Hepatocyte (in vitro differentiated cells): ENCODE measurements around the gene CHRNA4. TPM values are rescaled to one million over a fixed set of nuclear protein-coding genes. Genes with fewer than 3 reads are reported as not detected.

ENCODE experiments used
- DNase-seq: peaks from one replicate; pipeline ENCODE4 v3.0.0-alpha.2; 2016; ENCODE audit warnings: low spot score
- H2AFZ ChIP-seq: fragments of 200-600 bp; sonication (generic); 2 replicates; pipeline ENCODE4 v1.6.0; 2016; ENCODE audit warnings: antibody characterized with exemption, mild to moderate bottlenecking
- H3K27ac ChIP-seq: fragments of 200-600 bp; sonication (generic); 2 replicates; pipeline ENCODE4 v1.5.1; 2016; ENCODE audit warnings: mild to moderate bottlenecking
- H3K27me3 ChIP-seq: fragments of 200-600 bp; sonication (generic); 2 replicates; pipeline ENCODE4 v1.6.1; 2016
- H3K36me3 ChIP-seq: fragments of 200-600 bp; sonication (generic); replicated peaks from 2 replicates; pipeline ENCODE4 v1.5.1; 2016; ENCODE audit warnings: low read depth; ENCODE audit not compliant: insufficient read depth
- H3K4me1 ChIP-seq: fragments of 200-600 bp; sonication (generic); 2 replicates; pipeline ENCODE4 v1.5.1; 2016; ENCODE audit warnings: mild to moderate bottlenecking, moderate library complexity; ENCODE audit not compliant: insufficient read depth
- H3K4me2 ChIP-seq: fragments of 200-600 bp; sonication (generic); 2 replicates; pipeline ENCODE4 v1.6.0; 2016
- H3K4me3 ChIP-seq: fragments of 200-600 bp; sonication (generic); 2 replicates; pipeline ENCODE4 v1.5.1; 2016; ENCODE audit warnings: mild to moderate bottlenecking
- H3K79me2 ChIP-seq: fragments of 200-600 bp; sonication (generic); 2 replicates; pipeline ENCODE4 v1.6.0; 2017; ENCODE audit warnings: mild to moderate bottlenecking
- H3K9me2 ChIP-seq: fragments of 200-600 bp; sonication (generic); replicated peaks from 2 replicates; pipeline ENCODE4 v1.6.0; 2017; ENCODE audit warnings: mild to moderate bottlenecking; ENCODE audit not compliant: insufficient read depth
- H3K9me3 ChIP-seq: fragments of 200-600 bp; sonication (generic); 2 replicates; pipeline ENCODE4 v1.5.1; 2016; ENCODE audit warnings: low read depth, mild to moderate bottlenecking
- H4K20me1 ChIP-seq: fragments of 200-600 bp; sonication (generic); 2 replicates; pipeline ENCODE4 v1.6.0; 2016; ENCODE audit warnings: mild to moderate bottlenecking; ENCODE audit not compliant: insufficient read depth, poor library complexity, severe bottlenecking
- CTCF ChIP-seq: fragments of 200-600 bp; sonication (generic); IDR thresholded peaks from 2 replicates; pipeline ENCODE4 v1.5.1; 2016; ENCODE audit warnings: antibody characterized with exemption, mild to moderate bottlenecking; ENCODE audit not compliant: poor library complexity
- EZH2 ChIP-seq: fragments of 200-600 bp; sonication (generic); IDR thresholded peaks from 2 replicates; pipeline ENCODE4 v1.6.1; 2016; ENCODE audit warnings: antibody characterized with exemption, mild to moderate bottlenecking, borderline replicate concordance
- EZH2phosphoT487 ChIP-seq: fragments of 200-600 bp; sonication (generic); IDR thresholded peaks from one replicate; pipeline ENCODE4 v1.6.1; 2018; ENCODE audit warnings: antibody characterized with exemption, mild to moderate bottlenecking, low read depth, moderate library complexity; ENCODE audit not compliant: unreplicated experiment, severe bottlenecking
- WGBS: methylation state at CpG from one replicate; pipeline ENCODE4 v1.1.6; 2016; ENCODE audit warnings: low lambda C conversion rate; ENCODE audit errors: missing lambda C conversion rate; 5-methylcytosine and 5-hydroxymethylcytosine counted together
- polyA plus RNA-seq: library from polyadenylated mRNA; unstranded; fragments of >200 nt; fragmentation: Nextera tagmentation; extraction: Ambion mirVana; gene quantifications from 2 replicates; pipeline ENCODE4 v1.2.1, GENCODE V29; 2016
- total RNA-seq: library from RNA; depleted of rRNA; stranded (reverse); fragments of >200 nt; gene quantifications from 2 replicates; pipeline ENCODE4 v1.2.3, GENCODE V29; 2014

The CHRNA4 gene
- total and polyA plus RNA-seq, 2 experiments from 2014 or later = 0.25 TPM; not detected in 1

- Histone ChIP-seq H3K27me3 (no peaks in the 10 kb centered on the region), H3K79me2 (no peaks in the 10 kb centered on the region)
- 99% methylated on average over 7 of the region's 21 CpGs for WGBS
Observed at GRCh38 chr20:63408684-63409046, 47.5 kb upstream of the CHRNA4 start.

GRCh38 chr20:63407928-63408683, 47.0 kb upstream of the CHRNA4 start:
- no peak for DNase-seq
- Histone ChIP-seq H3K36me3 (no peaks in the 10 kb centered on the region), H3K27ac (no peak overlapping the region), H2AFZ (no peak overlapping the region), H3K9me2 (no peaks in the 10 kb centered on the region), H3K4me1 (no peaks in the 10 kb centered on the region), H3K4me3 (no peak overlapping the region), H3K4me2 (no peak overlapping the region), H3K27me3 (no peaks in the 10 kb centered on the region), H4K20me1 (no peaks in the 10 kb centered on the region), H3K79me2 (no peaks in the 10 kb centered on the region), H3K9me3 (no peaks in the 10 kb centered on the region)
- no peak for TF ChIP-seq EZH2
- no peak for TF ChIP-seq CTCF
- TF ChIP-seq EZH2phosphoT487 = no peak
- 98% methylated on average over 21 of the region's 27 CpGs for WGBS

More at GRCh38 chr20:63408684-63409046, 47.5 kb upstream of the CHRNA4 start:
- Histone ChIP-seq H3K9me3 (no peaks in the 10 kb centered on the region), H3K36me3 (no peaks in the 10 kb centered on the region), H3K27ac (no peak overlapping the region), H3K4me2 (no peak overlapping the region), H2AFZ (no peak overlapping the region), H4K20me1 (no peaks in the 10 kb centered on the region), H3K4me3 (no peak overlapping the region), H3K4me1 (no peaks in the 10 kb centered on the region), H3K9me2 (no peaks in the 10 kb centered on the region)
- DNase-seq = no peak
- TF ChIP-seq CTCF (no peak), EZH2 (no peak), EZH2phosphoT487 (no peak)

GRCh38 chr20:63406617-63407245, 45.6 kb upstream of the CHRNA4 start:
- H3K27me3 ChIP-seq = no peaks in the 10 kb centered on the region
- no peak overlapping the region for H2AFZ ChIP-seq
- no peak for DNase-seq
- no peaks in the 10 kb centered on the region for H3K4me1 ChIP-seq
- H3K4me3 ChIP-seq = no peak overlapping the region
- TF ChIP-seq CTCF = no peak
- no peak for TF ChIP-seq EZH2
- no peak for TF ChIP-seq EZH2phosphoT487
- no peaks in the 10 kb centered on the region for H3K36me3 ChIP-seq
- H3K9me3 ChIP-seq = no peaks in the 10 kb centered on the region
- no peak overlapping the region for H3K4me2 ChIP-seq
- no peaks in the 10 kb centered on the region for H3K9me2 ChIP-seq
- WGBS = 95% methylated on average over 53 of the region's 60 CpGs
- no peaks in the 10 kb centered on the region for H3K79me2 ChIP-seq
- H3K27ac ChIP-seq = no peak overlapping the region
- no peaks in the 10 kb centered on the region for H4K20me1 ChIP-seq
